Mesodermal cell (in vitro differentiated cells): Measurements from ENCODE around the gene SINHCAF.

ENCODE experiments used
- H3K27ac ChIP-seq: 2 replicates; pipeline ENCODE4 v1.7.0; 2013; ENCODE audit warnings: mild to moderate bottlenecking, low read depth, low read length, moderate library complexity; ENCODE audit not compliant: severe bottlenecking
- H3K36me3 ChIP-seq: 2 replicates; pipeline ENCODE4 v1.7.1; 2013; ENCODE audit warnings: mild to moderate bottlenecking, low read length, moderate library complexity; ENCODE audit not compliant: control insufficient read depth, insufficient read depth
- H3K4me1 ChIP-seq: one replicate; pipeline ENCODE4 v1.7.1; 2013; ENCODE audit warnings: mild to moderate bottlenecking, low read length; ENCODE audit not compliant: insufficient read depth, control insufficient read depth, poor library complexity, severe bottlenecking
- H3K4me3 ChIP-seq: 2 replicates; pipeline ENCODE4 v1.7.0; 2013; ENCODE audit warnings: low read length, control low read depth, mild to moderate bottlenecking; ENCODE audit not compliant: insufficient read depth, poor library complexity, severe bottlenecking; ENCODE audit errors: extremely low read depth
- H3K9me3 ChIP-seq: 2 replicates; pipeline ENCODE4 v1.7.1; 2013; ENCODE audit warnings: mild to moderate bottlenecking, low read length, moderate library complexity; ENCODE audit not compliant: control insufficient read depth
- WGBS, 2 experiments: methylation state at CpG; one replicate each; pipeline ENCODE4 v1.1.5; 2013; ENCODE audit warnings: missing lambda C conversion rate in 2 of 2; ENCODE audit not compliant: insufficient coverage in 2 of 2; 5-methylcytosine and 5-hydroxymethylcytosine counted together

The SINHCAF gene

DNA sequence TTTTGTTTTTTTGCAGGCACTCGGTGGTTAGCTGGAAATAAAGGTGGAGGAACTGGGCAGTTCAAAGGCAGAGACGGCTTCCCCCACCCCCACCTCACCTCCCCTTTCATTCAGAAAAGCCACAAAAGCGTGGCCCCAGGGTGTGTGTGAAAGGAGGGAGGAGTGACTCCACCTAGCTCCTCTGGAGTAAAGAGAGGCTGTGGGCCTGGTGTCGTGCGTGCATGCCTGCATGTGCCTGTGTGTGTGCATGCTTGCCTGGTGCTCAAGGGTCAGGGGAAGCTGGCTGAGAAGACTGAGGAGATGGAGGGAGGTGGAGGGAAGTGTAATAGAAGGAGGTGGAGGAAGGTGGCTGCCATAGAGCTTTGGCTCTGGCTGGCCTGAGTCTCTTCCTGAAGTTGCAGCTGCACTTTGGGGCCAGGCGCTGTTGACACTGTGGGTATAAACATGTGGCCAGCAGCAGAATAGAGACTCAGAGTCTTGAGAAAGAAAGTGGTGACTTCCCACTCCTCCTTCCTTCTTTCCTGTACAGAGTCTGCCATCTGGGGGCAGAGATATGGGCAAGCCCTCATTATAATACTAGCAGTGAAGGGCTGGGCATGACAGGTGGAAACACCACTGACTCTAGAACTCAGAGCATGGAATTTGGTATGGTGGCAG is 36.9 kb upstream of the SINHCAF start:
- H3K4me1 ChIP-seq, result peaks cover 10% of the 10 kb centered on the region
- no peaks in the 10 kb centered on the region for H3K36me3 ChIP-seq
- no peak overlapping the region for H3K27ac ChIP-seq
- H3K4me3 ChIP-seq, result no peak overlapping the region
- WGBS, 2 experiments, result 7 to 46% methylated on average over 2 to 3 of the region's 6 CpGs
- no peaks in the 10 kb centered on the region for H3K9me3 ChIP-seq

DNA sequence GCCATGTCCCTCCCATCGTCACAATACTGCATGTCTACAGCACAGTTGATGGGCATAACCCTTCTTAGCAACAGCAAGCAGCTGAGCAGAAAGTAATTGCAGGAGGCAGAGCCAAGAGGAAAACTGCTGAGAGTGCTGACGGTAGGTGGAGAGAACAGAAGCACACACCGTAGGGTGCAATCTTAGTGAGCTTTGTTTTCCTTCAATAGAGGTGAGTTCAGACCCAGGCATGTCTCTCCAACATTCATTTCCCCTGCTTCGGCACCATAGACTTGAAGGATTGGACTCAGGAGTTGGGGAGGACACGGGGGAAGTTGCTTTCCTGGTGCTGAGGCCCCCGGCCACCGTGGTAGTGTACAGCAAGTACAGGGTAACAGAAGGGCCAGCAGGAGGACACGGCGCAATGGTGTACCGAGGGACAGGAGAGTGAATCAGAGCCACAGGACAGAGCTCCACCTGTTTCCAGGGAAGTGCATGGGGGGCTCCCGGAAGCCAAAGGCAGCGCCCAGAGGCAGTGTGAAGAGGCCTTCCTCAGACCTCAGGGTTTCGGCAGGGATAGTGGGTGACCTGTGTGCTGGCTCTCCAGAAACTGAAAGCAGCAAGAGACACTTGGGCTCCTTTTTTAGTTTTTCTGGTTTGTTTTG is 36.3 kb upstream of the SINHCAF start:
- Histone ChIP-seq H3K36me3 (no peaks in the 10 kb centered on the region), H3K9me3 (no peaks in the 10 kb centered on the region), H3K27ac (no peak overlapping the region), H3K4me1 (peaks cover 10% of the 10 kb centered on the region), H3K4me3 (no peak overlapping the region)
- WGBS, 2 experiments, result 16 to 28% methylated on average over 9 to 10 of the region's 13 CpGs

DNA sequence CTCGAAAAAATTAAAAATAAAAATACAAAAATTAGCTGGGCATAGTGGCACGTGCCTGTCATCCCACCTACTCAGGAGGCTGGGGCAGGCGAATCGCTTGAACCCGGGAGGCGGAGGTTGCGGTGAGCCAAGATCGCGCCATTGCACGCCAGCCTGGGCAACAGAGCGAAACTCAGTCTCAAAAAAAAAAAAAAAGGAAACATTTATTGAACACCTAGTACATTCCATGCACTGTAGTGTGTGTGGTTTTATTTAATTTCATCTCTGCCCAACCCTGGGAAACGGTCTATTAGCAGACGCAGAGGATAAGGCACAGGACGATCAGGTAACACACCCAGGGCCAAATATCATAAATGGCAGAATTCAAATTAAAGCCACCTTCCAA is 35.8 kb upstream of the SINHCAF start:
- H3K4me3 ChIP-seq, result no peak overlapping the region
- no peaks in the 10 kb centered on the region for H3K9me3 ChIP-seq
- H3K36me3 ChIP-seq, result no peaks in the 10 kb centered on the region
- peaks cover 10% of the 10 kb centered on the region for H3K4me1 ChIP-seq
- no peak overlapping the region for H3K27ac ChIP-seq
- WGBS, 2 experiments, result 88 to 98% methylated on average over 7 to 8 of the region's 14 CpGs

DNA sequence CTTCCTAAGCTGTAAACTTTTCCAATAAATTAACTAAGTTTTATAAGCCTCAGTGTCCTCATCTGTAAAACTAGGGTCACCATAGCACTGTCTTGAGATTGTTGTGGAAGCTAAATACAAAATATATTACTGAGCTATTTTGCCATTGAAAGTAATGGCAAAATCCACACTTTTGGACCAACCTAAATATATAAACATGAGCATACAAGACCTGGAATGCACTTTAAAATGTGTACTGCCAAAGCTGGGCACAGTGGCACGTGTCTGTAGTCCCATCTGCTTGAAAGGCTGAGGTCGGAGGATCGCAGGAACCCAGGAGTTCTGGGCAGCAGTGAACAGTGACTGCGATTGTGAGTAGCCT is 29.8 kb upstream of the SINHCAF start:
- Histone ChIP-seq H3K4me1 (peaks cover 3% of the 10 kb centered on the region), H3K9me3 (no peaks in the 10 kb centered on the region), H3K27ac (no peak overlapping the region), H3K36me3 (no peaks in the 10 kb centered on the region), H3K4me3 (no peak overlapping the region)
- 61 to 64% methylated on average over 3 of the region's 4 CpGs for WGBS, 2 experiments

DNA sequence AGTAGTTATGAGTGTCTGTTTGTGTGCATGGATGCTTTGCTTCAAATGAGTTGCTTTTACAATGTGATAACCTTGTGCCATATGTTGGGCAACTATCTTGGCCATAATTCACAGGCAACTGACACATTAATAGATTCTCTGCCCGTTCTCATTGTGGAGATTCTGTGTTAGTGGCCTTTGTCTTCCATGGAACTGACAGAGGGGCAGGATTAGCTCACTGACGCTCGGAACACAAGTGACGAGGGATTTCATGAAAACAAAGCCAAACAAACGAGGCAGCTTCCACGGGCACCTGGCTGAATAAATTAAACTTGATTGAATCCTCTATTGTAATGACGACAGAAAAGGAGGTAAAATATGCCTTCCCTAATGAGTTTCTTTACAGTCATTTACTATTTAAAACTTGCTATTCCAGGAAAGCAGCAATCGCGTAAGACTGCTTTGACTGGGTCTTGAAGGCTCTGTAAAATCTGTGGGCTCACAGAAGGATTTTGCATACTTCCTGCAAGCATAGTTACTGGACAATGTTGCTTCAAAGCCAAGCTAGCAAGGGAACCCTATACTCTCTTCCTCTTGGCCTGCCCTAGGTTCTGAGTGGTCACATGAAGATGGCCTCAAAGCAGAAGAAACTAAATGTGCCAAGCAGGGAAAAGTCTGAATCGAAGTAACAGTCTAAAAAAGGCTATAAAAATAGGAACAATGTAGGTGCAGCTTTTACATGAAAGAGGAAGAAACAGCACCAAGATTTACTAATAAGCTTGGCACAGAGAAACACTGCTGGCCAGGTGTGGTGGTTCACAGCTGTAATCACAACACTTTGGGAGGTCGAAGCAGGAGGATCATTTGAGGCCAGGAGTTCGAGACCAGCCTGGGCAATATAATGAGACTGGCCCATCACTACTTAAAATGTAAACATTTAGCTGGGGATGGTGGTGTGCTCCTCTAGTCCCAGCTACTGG is 28.1 kb upstream of the SINHCAF start:
- H3K4me1 ChIP-seq, result peaks cover 3% of the 10 kb centered on the region
- H3K9me3 ChIP-seq, result no peaks in the 10 kb centered on the region
- WGBS, 2 experiments, result 73 to 87% methylated on average over 8 to 9 of the region's 12 CpGs
- no peaks in the 10 kb centered on the region for H3K36me3 ChIP-seq
- H3K4me3 ChIP-seq, result no peak overlapping the region
- peak overlapping the region; percentile 23 for H3K27ac ChIP-seq

DNA sequence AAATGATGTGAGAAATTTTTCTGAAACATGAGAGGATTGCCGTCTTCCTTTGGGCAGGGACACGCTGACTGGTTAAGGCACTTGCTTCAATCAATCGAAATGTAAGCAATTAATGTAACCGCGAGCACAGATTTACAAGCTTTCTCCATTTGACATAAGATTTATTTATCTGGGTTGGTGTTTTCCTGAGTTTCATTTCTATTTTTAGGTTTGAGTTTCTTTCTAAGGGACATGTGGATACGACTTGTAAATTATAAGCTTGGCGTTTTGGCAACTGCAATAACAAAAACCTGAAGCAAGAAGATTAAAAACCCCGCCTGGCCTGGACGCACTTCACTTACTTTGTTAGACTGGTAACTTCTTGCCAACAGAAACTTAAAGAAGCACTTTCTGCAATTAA is 20.3 kb upstream of the SINHCAF start:
- H3K4me1 ChIP-seq, result no peaks in the 10 kb centered on the region
- H3K27ac ChIP-seq, result no peak overlapping the region
- H3K36me3 ChIP-seq, result no peaks in the 10 kb centered on the region
- no peak overlapping the region for H3K4me3 ChIP-seq
- WGBS, 2 experiments, result 90 to 96% methylated on average over 5 to 6 of the region's 9 CpGs
- H3K9me3 ChIP-seq, result no peaks in the 10 kb centered on the region

DNA sequence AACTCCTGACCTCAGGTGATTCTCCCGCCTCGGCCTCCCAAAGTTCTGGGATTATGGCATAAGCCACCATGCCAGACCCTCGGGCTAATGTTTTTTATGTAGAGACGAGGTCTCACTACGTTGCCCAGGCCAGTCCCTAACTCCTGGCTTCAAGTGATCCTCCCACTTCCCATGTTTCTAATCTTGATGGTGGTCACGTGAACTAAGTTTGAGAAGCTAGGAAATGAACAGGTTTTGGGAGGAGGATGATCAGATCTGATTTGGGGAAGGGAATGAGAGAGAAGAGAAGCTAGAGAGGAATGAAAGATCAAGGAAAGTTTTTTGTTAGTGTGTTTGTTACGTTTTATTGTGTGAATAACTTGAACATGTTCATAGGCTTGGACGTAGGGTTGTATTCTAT is 17.2 kb upstream of the SINHCAF start:
- 92 to 96% methylated on average over 7 to 8 of the region's 8 CpGs for WGBS, 2 experiments
- H3K4me3 ChIP-seq, result no peak overlapping the region
- H3K27ac ChIP-seq, result no peak overlapping the region
- H3K4me1 ChIP-seq, result no peaks in the 10 kb centered on the region
- H3K9me3 ChIP-seq, result no peaks in the 10 kb centered on the region
- no peaks in the 10 kb centered on the region for H3K36me3 ChIP-seq

DNA sequence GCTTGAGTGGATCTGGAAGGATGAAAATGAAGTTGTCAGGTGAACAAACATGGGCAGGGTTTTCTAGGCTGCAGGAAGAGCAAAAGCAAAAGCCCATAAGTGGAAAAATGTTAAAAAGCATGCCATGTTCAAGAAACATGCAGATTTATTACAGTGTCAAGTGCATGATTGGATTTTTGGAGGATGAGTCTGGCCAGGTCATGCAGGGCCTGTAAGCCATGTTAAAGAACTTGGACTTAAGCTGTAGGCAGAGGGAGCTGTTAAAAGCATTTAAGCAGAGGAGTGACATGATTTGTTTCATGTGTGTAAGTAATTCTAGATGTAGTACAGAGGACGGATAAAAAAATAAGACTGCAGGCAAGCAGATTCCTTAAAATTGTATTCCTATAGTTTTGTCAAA is 16.3 kb upstream of the SINHCAF start:
- Histone ChIP-seq H3K4me1 (no peaks in the 10 kb centered on the region), H3K36me3 (no peaks in the 10 kb centered on the region), H3K27ac (no peak overlapping the region), H3K9me3 (no peaks in the 10 kb centered on the region), H3K4me3 (no peak overlapping the region)
- WGBS, 2 experiments, result 100% methylated on average over 1 of the region's 1 CpG

DNA sequence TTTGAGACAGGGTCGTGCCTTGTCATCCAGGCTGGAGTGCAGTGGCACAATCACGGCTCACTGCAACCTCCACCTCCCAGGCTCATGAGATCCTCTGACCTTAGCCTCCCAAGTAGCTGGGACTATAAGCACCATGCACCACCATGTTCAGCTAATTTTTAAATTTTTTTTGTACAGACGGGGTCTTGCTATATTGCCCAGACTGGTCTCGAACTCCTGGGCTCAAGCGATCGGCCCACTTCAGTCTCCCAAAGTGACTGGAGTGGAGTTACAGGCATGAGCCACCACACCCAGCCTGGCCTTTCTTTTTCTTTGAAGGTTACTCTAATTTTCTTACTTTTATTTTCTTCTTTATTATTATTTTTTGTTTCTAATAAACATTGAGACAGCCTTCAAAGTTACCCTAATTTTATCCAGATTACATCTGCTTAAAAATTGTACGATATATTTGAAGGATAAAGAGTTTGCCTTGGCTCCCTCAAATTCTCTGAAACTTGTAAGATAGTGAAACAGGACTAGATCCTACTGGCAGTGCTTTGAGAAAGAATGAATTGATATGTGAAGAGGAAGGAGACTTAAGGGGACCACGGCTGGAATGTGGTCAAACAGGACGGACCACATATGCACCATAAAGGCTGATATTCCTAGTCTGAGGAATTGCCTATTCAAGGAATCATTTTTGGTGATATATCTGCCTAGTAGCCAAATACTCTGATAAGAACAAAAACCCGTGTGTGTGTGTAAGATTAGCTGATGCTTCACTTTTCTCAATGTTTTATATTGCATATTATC is 14.1 kb upstream of the SINHCAF start:
- Histone ChIP-seq H3K36me3 (no peaks in the 10 kb centered on the region), H3K4me3 (no peak overlapping the region), H3K4me1 (no peaks in the 10 kb centered on the region), H3K9me3 (no peaks in the 10 kb centered on the region), H3K27ac (no peak overlapping the region)
- WGBS, 2 experiments, result 83 to 84% methylated on average over 8 of the region's 10 CpGs

DNA sequence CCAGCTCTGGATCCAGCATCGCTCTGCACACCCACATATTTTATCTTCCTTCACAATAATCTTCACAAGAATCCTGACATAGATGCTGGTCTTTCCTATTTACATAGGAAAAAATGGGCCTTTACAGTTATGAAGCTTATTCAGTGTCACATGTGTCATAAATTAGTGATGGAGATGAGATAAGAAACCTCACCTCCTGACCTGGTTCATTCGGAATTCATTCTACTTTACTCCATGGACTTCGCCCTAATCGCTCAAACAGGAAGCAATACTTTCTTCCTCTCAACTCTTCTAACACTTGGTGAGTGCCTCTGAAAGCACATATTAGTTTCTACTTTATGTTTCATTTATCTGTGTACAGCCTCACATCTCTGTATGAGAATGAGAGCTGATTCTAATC is 12.0 kb upstream of the SINHCAF start:
- Histone ChIP-seq H3K27ac (no peak overlapping the region), H3K4me1 (no peaks in the 10 kb centered on the region), H3K36me3 (no peaks in the 10 kb centered on the region), H3K4me3 (no peak overlapping the region), H3K9me3 (no peaks in the 10 kb centered on the region)
- 90% methylated on average over 2 of the region's 4 CpGs; no CpG with 5 or more reads in 1 of the 2 experiments for WGBS, 2 experiments
